Activated B cell treated with CpG ODN at 0.5 μM for 24 hours (primary cell): ENCODE measurements around the gene CCL4. TPM values are rescaled to one million over a fixed set of nuclear protein-coding genes. Genes with fewer than 3 reads are reported as not detected.

ENCODE experiments used
- ATAC-seq: fragments of 200-7000 bp; cut with Tn5 transposase; one replicate; pipeline ENCODE4 v1.10.0; 2021; ENCODE audit warnings: low read depth, mild to moderate bottlenecking, moderate library complexity
- CTCF ChIA-PET: fragments of 350-600 bp; sonication (Branson Sonifier 250); formaldehyde crosslinking; loops from one replicate; lab custom pipeline; 2021; ENCODE audit warnings: antibody characterized with exemption; lab: Charles Lee
- POLR2A ChIA-PET: fragments of 350-600 bp; sonication (Branson Sonifier 250); formaldehyde crosslinking; loops from one replicate; lab custom pipeline; 2021; ENCODE audit warnings: antibody characterized with exemption; lab: Charles Lee
- DNase-seq: peaks from one replicate; pipeline ENCODE4 v3.0.0; 2022
- H3K27ac Mint-ChIP-seq: one replicate; pipeline ENCODE4 v1.8.0; 2020; ENCODE audit warnings: mixed read lengths
- H3K27me3 Mint-ChIP-seq: one replicate; pipeline ENCODE4 v1.8.0; 2021; ENCODE audit warnings: mixed read lengths
- H3K36me3 Mint-ChIP-seq: one replicate; pipeline ENCODE4 v1.8.0; 2021; ENCODE audit warnings: low read depth, mixed read lengths
- H3K4me1 Mint-ChIP-seq: one replicate; pipeline ENCODE4 v1.8.0; 2021; ENCODE audit warnings: mixed read lengths
- H3K4me3 Mint-ChIP-seq: one replicate; pipeline ENCODE4 v1.8.0; 2020; ENCODE audit warnings: mild to moderate bottlenecking, mixed read lengths
- H3K9me3 Mint-ChIP-seq: one replicate; pipeline ENCODE4 v1.8.0; 2020; ENCODE audit warnings: mixed read lengths
- CTCF ChIP-seq: fragments of 200-600 bp; IDR thresholded peaks from one replicate; pipeline ENCODE4 v1.8.0; 2022; ENCODE audit warnings: antibody characterized with exemption, mild to moderate bottlenecking
- intact Hi-C: fragments of 100-400 bp; cut with micrococcal nuclease; formaldehyde crosslinking; loops from one replicate; pipeline ENCODE4 v1.15.1; 2024
- total RNA-seq: library from RNA; stranded (reverse); gene quantifications from 2 replicates; pipeline ENCODE4 v1.2.3, GENCODE V29; 2022

The CCL4 gene
- total RNA-seq, 1 donor from 2014 or later = 68.8 TPM

- Mint-ChIP-seq H3K4me1 (peaks cover 69% of the 10 kb centered on the region), H3K36me3 (peaks cover 2% of the 10 kb centered on the region), H3K9me3 (peaks cover 9% of the 10 kb centered on the region), H3K27me3 (no peaks in the 10 kb centered on the region), H3K27ac (peak overlapping the region; percentile 5), H3K4me3 (no peak overlapping the region)
- DNase-seq (no peak), ATAC-seq (no peak)
- intact Hi-C loops = no loop called here
- CTCF ChIA-PET = interaction anchor here (0.6 to 2.0 kb wide), 4 partner anchors 13 to 1048 kb away, joined by 3 to 8 read pairs (median 4); no protein-coding TSS in a partner anchor
- POLR2A ChIA-PET = interaction anchor here (1.7 kb wide), 1 partner anchor 9 kb away, joined by 6 read pairs; no protein-coding TSS in a partner anchor
- no peak for TF ChIP-seq CTCF
Observed at GRCh38 chr17:36136439-36136838, 32.8 kb downstream of the CCL4 start.

GRCh38 chr17:36142235-36142634 is 38.6 kb downstream of the CCL4 start:
- intact Hi-C loops = no loop called here
- DNase-seq (no peak), ATAC-seq (no peak)
- H3K4me3 Mint-ChIP-seq = no peak overlapping the region
- POLR2A ChIA-PET = no interaction called here
- CTCF ChIA-PET = interaction anchor here (0.9 to 11.8 kb wide), 4 partner anchors 9 to 341 kb away, joined by 3 to 481 read pairs (median 4); partner anchors contain the start of gene CCL16
- peaks cover 39% of the 10 kb centered on the region for H3K4me1 Mint-ChIP-seq
- H3K27me3 Mint-ChIP-seq = no peaks in the 10 kb centered on the region
- no peak overlapping the region for H3K27ac Mint-ChIP-seq
- no peak for TF ChIP-seq CTCF
- peaks cover 2% of the 10 kb centered on the region for H3K36me3 Mint-ChIP-seq
- peaks cover 5% of the 10 kb centered on the region for H3K9me3 Mint-ChIP-seq

GRCh38 chr17:36142806-36143205 is 39.2 kb downstream of the CCL4 start:
- H3K4me3 Mint-ChIP-seq = no peak overlapping the region
- H3K27ac Mint-ChIP-seq = no peak overlapping the region
- peaks cover 2% of the 10 kb centered on the region for H3K36me3 Mint-ChIP-seq
- ATAC-seq (no peak), DNase-seq (no peak)
- no peak for TF ChIP-seq CTCF
- H3K4me1 Mint-ChIP-seq = peaks cover 41% of the 10 kb centered on the region
- H3K9me3 Mint-ChIP-seq = peaks cover 3% of the 10 kb centered on the region
- H3K27me3 Mint-ChIP-seq = no peaks in the 10 kb centered on the region
- CTCF ChIA-PET = interaction anchor here (0.9 to 11.8 kb wide), 6 partner anchors 9 to 340 kb away, joined by 3 to 481 read pairs (median 4); partner anchors contain the start of gene CCL16
- intact Hi-C loops = no loop called here
- POLR2A ChIA-PET = interaction anchor here (1.3 kb wide), 1 partner anchor 10 kb away, joined by 3 read pairs; no protein-coding TSS in a partner anchor

GRCh38 chr17:36144014-36144413 is 40.4 kb downstream of the CCL4 start:
- Mint-ChIP-seq H3K27me3 (peaks cover 2% of the 10 kb centered on the region), H3K27ac (no peak overlapping the region), H3K4me1 (peaks cover 40% of the 10 kb centered on the region), H3K4me3 (no peak overlapping the region), H3K36me3 (no peaks in the 10 kb centered on the region), H3K9me3 (no peaks in the 10 kb centered on the region)
- CTCF ChIA-PET = interaction anchor here (0.9 to 11.8 kb wide), 4 partner anchors 10 to 169 kb away, joined by 3 to 481 read pairs (median 4); partner anchors contain the start of gene CCL16
- ATAC-seq (no peak), DNase-seq (no peak)
- POLR2A ChIA-PET = interaction anchor here (1.3 kb wide), 1 partner anchor 11 kb away, joined by 3 read pairs; no protein-coding TSS in a partner anchor
- TF ChIP-seq CTCF = no peak
- intact Hi-C loops = no loop called here

GRCh38 chr17:36144981-36145729 is 41.5 kb downstream of the CCL4 start:
- no peaks in the 10 kb centered on the region for H3K36me3 Mint-ChIP-seq
- POLR2A ChIA-PET = interaction anchor here (0.9 to 1.1 kb wide), 2 partner anchors 53 to 73 kb away, joined by 3 read pairs; no protein-coding TSS in a partner anchor
- no peak for ATAC-seq
- no peak for TF ChIP-seq CTCF
- H3K4me1 Mint-ChIP-seq = peaks cover 47% of the 10 kb centered on the region
- no peak for DNase-seq
- no peak overlapping the region for H3K4me3 Mint-ChIP-seq
- no peaks in the 10 kb centered on the region for H3K9me3 Mint-ChIP-seq
- intact Hi-C loops = loop anchor here (5.0 kb wide), 1 partner anchor 337 kb away; no protein-coding TSS in a partner anchor
- CTCF ChIA-PET = interaction anchor here (1.5 to 11.8 kb wide), 3 partner anchors 55 to 170 kb away, joined by 4 to 481 read pairs (median 76); partner anchors contain the start of genes CCL16 and CCL3
- H3K27ac Mint-ChIP-seq = no peak overlapping the region
- peaks cover 5% of the 10 kb centered on the region for H3K27me3 Mint-ChIP-seq
